Measurements from ENCODE around the gene ZNF77.

The ZNF77 gene

DNA sequence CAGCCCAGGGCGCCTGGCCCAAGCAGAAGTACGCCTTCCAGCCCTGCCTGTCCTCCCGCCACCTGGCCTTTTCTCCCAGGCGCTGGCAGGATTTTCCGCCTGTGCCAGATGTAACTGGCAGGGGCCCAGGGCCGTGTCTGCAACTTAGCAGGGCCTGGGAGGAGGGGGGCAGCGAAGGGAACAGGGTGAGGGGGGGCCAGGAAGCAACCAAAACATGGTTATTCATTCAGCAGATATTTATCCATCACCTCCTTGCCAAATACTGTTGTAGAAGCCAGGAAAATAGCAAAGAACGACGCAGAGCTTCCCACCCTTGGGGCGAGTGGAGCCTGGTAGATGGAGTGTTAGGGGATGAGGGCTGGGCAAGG is 38.2 kb upstream of the ZNF77 start:
- 21% methylated on average over 10 of the region's 10 CpGs for WGBS
- Histone ChIP-seq H3K4me3 (ENCODE audit: low read length) (no peak overlapping the region), H3K27me3 (ENCODE audit: insufficient read depth, low read length) (peaks cover 72% of the 10 kb centered on the region), H3K27ac (ENCODE audit: low read depth, low read length) (no peak overlapping the region), H3K9ac (ENCODE audit: low read depth, low read length) (no peak overlapping the region), H3K36me3 (ENCODE audit: insufficient read depth, low read length) (no peaks in the 10 kb centered on the region), H3K4me1 (ENCODE audit: insufficient read depth, low read length) (peaks cover 25% of the 10 kb centered on the region), H3K9me3 (ENCODE audit: insufficient read depth, low read depth, low read length) (no peaks in the 10 kb centered on the region)

- Histone ChIP-seq H3K4me3 (ENCODE audit: low read length) (no peak overlapping the region), H3K27me3 (ENCODE audit: insufficient read depth, low read length) (peaks cover 73% of the 10 kb centered on the region), H3K4me1 (ENCODE audit: insufficient read depth, low read length) (peaks cover 21% of the 10 kb centered on the region), H3K36me3 (ENCODE audit: insufficient read depth, low read length) (no peaks in the 10 kb centered on the region), H3K9me3 (ENCODE audit: insufficient read depth, low read depth, low read length) (no peaks in the 10 kb centered on the region), H3K27ac (ENCODE audit: low read depth, low read length) (no peak overlapping the region), H3K9ac (ENCODE audit: low read depth, low read length) (no peak overlapping the region)
- 38% methylated on average over 8 of the region's 8 CpGs for WGBS
Measured at GRCh38 chr19:2982561-2982960, 37.8 kb upstream of the ZNF77 start.

GRCh38 chr19:2981898-2982297 is 37.1 kb upstream of the ZNF77 start:
- Histone ChIP-seq H3K4me1 (ENCODE audit: insufficient read depth, low read length) (peaks cover 16% of the 10 kb centered on the region), H3K9me3 (ENCODE audit: insufficient read depth, low read depth, low read length) (no peaks in the 10 kb centered on the region), H3K27ac (ENCODE audit: low read depth, low read length) (no peak overlapping the region)

DNA sequence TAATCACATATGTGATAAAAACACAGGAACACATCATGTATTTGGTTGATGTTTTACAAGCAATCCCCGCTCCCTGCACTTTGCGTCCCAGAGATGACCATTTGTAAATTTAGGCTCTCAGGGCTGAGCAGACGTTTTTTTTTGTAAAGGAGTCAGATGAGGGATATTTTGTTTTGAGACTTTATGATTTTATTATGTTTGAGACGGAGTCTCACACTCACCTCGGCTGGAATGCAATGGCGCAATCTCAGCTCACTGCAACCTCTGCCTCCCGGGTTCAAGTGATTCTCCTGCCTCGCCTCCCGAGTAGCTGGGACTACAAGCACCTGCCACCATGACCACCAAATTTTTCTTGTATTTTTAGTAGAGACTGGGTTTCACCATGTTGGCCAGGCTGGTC is 34.0 kb upstream of the ZNF77 start:
- Histone ChIP-seq H3K4me1 (ENCODE audit: insufficient read depth, low read length) (peaks cover 19% of the 10 kb centered on the region), H3K36me3 (ENCODE audit: insufficient read depth, low read length) (no peaks in the 10 kb centered on the region), H3K4me3 (ENCODE audit: low read length) (no peak overlapping the region), H3K9ac (ENCODE audit: low read depth, low read length) (no peak overlapping the region), H3K9me3 (ENCODE audit: insufficient read depth, low read depth, low read length) (no peaks in the 10 kb centered on the region), H3K27ac (ENCODE audit: low read depth, low read length) (no peak overlapping the region), H3K27me3 (ENCODE audit: insufficient read depth, low read length) (peaks cover 77% of the 10 kb centered on the region)
- WGBS: 85% methylated on average over 9 of the region's 9 CpGs

More at GRCh38 chr19:2981898-2982297, 37.1 kb upstream of the ZNF77 start:
- Histone ChIP-seq H3K27me3 (ENCODE audit: insufficient read depth, low read length) (peaks cover 72% of the 10 kb centered on the region), H3K4me3 (ENCODE audit: low read length) (no peak overlapping the region), H3K9ac (ENCODE audit: low read depth, low read length) (no peak overlapping the region), H3K36me3 (ENCODE audit: insufficient read depth, low read length) (no peaks in the 10 kb centered on the region)
- 77% methylated on average over 5 of the region's 5 CpGs for WGBS

DNA sequence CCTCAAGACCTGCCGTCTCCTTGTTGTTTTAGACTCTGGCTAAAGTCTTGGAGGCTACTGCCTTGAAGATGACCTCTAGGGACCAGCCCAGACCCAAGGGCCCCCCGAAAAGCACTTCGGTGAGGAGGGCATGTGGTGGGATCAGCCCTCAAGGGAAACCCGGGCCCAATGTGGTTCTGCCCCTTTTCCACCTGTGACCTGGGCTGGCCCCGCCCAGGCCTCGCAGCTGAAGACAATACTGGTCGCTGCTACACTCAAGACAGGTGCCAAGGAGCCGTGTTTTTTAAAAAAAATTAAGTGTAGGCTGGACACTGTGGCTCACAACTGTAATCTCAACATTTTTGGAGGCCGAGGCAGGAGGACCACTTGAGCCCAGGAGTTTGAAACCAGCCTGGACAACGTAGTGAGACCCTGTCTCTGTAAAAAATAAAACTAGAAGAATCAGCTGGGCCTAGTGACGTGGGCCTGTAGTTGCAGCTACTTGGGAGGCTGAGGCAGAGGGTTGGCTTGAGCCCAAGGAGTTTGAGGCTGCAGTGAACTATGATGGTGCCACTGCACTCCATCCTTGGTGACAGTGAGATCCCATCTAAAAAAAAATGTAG is 33.5 kb upstream of the ZNF77 start:
- peak overlapping the region; percentile 39; the same call in 1 of the 2 replicates for H3K4me3 ChIP-seq (ENCODE audit: low read length)
- H3K9ac ChIP-seq (ENCODE audit: low read depth, low read length): no peak overlapping the region
- H3K9me3 ChIP-seq (ENCODE audit: insufficient read depth, low read depth, low read length): no peaks in the 10 kb centered on the region
- H3K36me3 ChIP-seq (ENCODE audit: insufficient read depth, low read length): no peaks in the 10 kb centered on the region
- H3K27ac ChIP-seq (ENCODE audit: low read depth, low read length): no peak overlapping the region
- H3K27me3 ChIP-seq (ENCODE audit: insufficient read depth, low read length): peaks cover 71% of the 10 kb centered on the region
- H3K4me1 ChIP-seq (ENCODE audit: insufficient read depth, low read length): peaks cover 17% of the 10 kb centered on the region
- WGBS: 61% methylated on average over 11 of the region's 11 CpGs

GRCh38 chr19:2977746-2978138 is 33.0 kb upstream of the ZNF77 start:
- H3K27me3 ChIP-seq (ENCODE audit: insufficient read depth, low read length): peaks cover 66% of the 10 kb centered on the region
- no peak overlapping the region; the same call in 1 of the 2 replicates for H3K27ac ChIP-seq (ENCODE audit: low read depth, low read length)
- peak overlapping the region; percentile 39 for H3K4me3 ChIP-seq (ENCODE audit: low read length)
- no peak overlapping the region for H3K9ac ChIP-seq (ENCODE audit: low read depth, low read length)
- 13% methylated on average over 9 of the region's 10 CpGs for WGBS
- peaks cover 12% of the 10 kb centered on the region for H3K4me1 ChIP-seq (ENCODE audit: insufficient read depth, low read length)
- H3K36me3 ChIP-seq (ENCODE audit: insufficient read depth, low read length): no peaks in the 10 kb centered on the region
- no peaks in the 10 kb centered on the region for H3K9me3 ChIP-seq (ENCODE audit: insufficient read depth, low read depth, low read length)

DNA sequence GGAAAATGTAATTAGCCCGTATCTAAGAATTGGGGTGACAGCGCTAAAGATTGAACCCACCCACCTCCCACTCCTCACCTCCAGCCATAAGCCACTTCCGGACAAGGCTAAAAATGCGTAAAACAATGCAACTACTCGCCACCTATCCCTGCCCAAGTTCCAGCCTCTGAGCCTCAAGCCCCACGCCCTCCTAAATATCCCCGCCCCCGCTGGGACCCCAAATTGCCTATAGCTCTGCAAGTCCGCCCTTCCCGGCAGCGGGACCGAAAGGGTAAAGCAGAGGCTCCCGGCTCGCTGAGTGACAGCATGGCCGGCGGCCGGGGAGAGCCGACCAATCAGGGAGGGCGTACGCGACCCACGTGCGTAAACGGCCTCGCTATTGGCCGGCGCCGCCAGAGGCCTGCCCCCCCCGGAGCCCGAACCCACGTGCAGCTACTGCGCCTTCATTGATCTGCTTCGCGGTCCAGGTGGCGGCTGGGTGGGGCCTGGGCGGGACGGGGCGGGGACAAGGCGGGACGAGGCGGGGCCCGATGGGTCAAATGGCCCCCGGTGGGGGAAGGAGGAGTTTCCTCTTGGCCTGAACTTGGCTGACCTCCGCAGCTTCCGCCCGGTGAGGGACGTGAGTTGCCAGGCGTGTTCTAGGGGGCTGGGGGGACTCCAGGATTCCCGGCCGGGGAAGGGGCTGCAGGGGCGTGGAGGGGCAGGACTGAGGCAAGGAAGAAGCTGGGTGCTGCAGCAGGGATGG is 32.4 kb upstream of the ZNF77 start, which contains the start of gene TLE6:
TLE6 (plus strand) TSS at position 564 of the 745 bp plus-strand sequence. CDS start 670 bp downstream, outside the sequence.
- no peak within 1 kb of the TSS for H3K9ac ChIP-seq (ENCODE audit: low read depth, low read length)
- peaks cover 8% of the 10 kb centered on the region; the same call in 1 of the 2 replicates for H3K4me1 ChIP-seq (ENCODE audit: insufficient read depth, low read length)
- no peaks in the 10 kb centered on the region for H3K36me3 ChIP-seq (ENCODE audit: insufficient read depth, low read length)
- H3K9me3 ChIP-seq (ENCODE audit: insufficient read depth, low read depth, low read length): no peaks in the 10 kb centered on the region
- peaks cover 61% of the 10 kb centered on the region for H3K27me3 ChIP-seq (ENCODE audit: insufficient read depth, low read length)
- under 1% methylated on average over 51 of the region's 51 CpGs for WGBS
- H3K27ac ChIP-seq (ENCODE audit: low read depth, low read length): no peak within 1 kb of the TSS; the same call in 1 of the 2 replicates
- peak within 1 kb of the TSS; percentile 65 for H3K4me3 ChIP-seq (ENCODE audit: low read length)

DNA sequence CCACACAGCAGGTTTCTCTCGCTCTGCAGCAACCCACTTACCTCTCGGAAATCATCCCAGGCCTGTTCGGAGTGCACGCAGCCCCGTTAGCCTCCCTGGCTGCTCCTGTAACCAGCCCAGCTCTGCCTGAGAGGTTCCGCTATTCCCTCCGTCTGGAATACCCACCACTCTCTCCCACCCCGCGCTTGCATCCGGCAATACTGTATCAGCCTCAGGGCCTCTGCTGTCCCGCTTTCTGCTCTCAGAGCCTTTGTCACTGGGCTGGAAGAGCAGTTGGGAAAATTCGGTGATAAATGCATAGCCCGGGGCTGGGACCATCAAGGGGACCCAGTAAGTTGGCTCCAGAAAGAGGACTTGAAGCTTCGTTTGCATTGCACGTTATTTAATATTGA is 31.8 kb upstream of the ZNF77 start:
- Histone ChIP-seq H3K27me3 (ENCODE audit: insufficient read depth, low read length) (peaks cover 58% of the 10 kb centered on the region), H3K4me3 (ENCODE audit: low read length) (peak overlapping the region; percentile 65), H3K4me1 (ENCODE audit: insufficient read depth, low read length) (peaks cover 8% of the 10 kb centered on the region; the same call in 1 of the 2 replicates), H3K9me3 (ENCODE audit: insufficient read depth, low read depth, low read length) (no peaks in the 10 kb centered on the region), H3K36me3 (ENCODE audit: insufficient read depth, low read length) (no peaks in the 10 kb centered on the region), H3K27ac (ENCODE audit: low read depth, low read length) (no peak overlapping the region), H3K9ac (ENCODE audit: low read depth, low read length) (no peak overlapping the region)
- whole genome bisulfite sequencing: 7% methylated on average over 15 of the region's 15 CpGs

- no peaks in the 10 kb centered on the region for H3K9me3 ChIP-seq (ENCODE audit: insufficient read depth, low read depth, low read length)
- no peak overlapping the region for H3K9ac ChIP-seq (ENCODE audit: low read depth, low read length)
- H3K4me1 ChIP-seq (ENCODE audit: insufficient read depth, low read length): peaks cover 8% of the 10 kb centered on the region; the same call in 1 of the 2 replicates
- no peak overlapping the region for H3K27ac ChIP-seq (ENCODE audit: low read depth, low read length)
- 56% methylated on average over 13 of the region's 14 CpGs for WGBS
- H3K36me3 ChIP-seq (ENCODE audit: insufficient read depth, low read length): no peaks in the 10 kb centered on the region
- H3K27me3 ChIP-seq (ENCODE audit: insufficient read depth, low read length): peaks cover 45% of the 10 kb centered on the region
- no peak overlapping the region for H3K4me3 ChIP-seq (ENCODE audit: low read length)
Measured at GRCh38 chr19:2974342-2975041, 29.7 kb upstream of the ZNF77 start.

- Histone ChIP-seq H3K9me3 (ENCODE audit: insufficient read depth, low read depth, low read length) (no peaks in the 10 kb centered on the region), H3K27ac (ENCODE audit: low read depth, low read length) (no peak overlapping the region), H3K27me3 (ENCODE audit: insufficient read depth, low read length) (peaks cover 38% of the 10 kb centered on the region), H3K4me3 (ENCODE audit: low read length) (no peak overlapping the region), H3K36me3 (ENCODE audit: insufficient read depth, low read length) (no peaks in the 10 kb centered on the region), H3K4me1 (ENCODE audit: insufficient read depth, low read length) (peaks cover 8% of the 10 kb centered on the region; the same call in 1 of the 2 replicates), H3K9ac (ENCODE audit: low read depth, low read length) (no peak overlapping the region)
- WGBS: 88% methylated on average over 7 of the region's 8 CpGs
Measured at GRCh38 chr19:2973229-2973628, 28.5 kb upstream of the ZNF77 start.

DNA sequence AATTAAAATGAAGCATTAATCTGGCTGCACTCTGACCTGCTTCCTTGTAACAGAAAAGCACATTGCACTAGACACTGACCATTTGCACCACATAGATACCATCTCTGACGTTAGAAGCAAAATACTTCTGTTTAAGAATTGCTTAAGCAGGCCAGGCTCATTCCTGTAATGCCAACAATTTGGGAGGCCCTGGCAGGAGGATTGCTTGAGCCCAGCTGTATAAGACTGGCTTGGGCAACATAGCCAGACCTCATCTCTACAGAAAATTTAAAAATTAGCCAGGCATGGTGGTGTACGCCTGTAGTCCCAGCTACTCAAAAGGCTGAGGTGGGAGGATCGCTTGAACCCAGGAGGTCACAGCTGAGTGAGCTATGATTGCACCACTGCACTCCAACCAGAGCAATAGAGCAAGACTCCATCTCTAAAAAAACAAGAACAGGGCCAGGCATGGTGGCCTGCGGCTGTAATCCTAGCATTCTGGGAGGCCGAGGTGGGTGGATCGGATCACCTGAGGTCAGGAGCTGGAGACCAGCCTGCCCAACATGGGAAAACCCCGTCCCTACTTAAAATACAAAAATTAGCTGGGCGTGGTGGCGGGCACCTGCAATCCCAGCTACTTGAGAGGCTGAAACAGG is 25.5 kb upstream of the ZNF77 start:
- Histone ChIP-seq H3K27me3 (ENCODE audit: insufficient read depth, low read length) (peaks cover 14% of the 10 kb centered on the region), H3K27ac (ENCODE audit: low read depth, low read length) (no peak overlapping the region), H3K9me3 (ENCODE audit: insufficient read depth, low read depth, low read length) (no peaks in the 10 kb centered on the region), H3K4me3 (ENCODE audit: low read length) (no peak overlapping the region), H3K4me1 (ENCODE audit: insufficient read depth, low read length) (no peaks in the 10 kb centered on the region), H3K9ac (ENCODE audit: low read depth, low read length) (no peak overlapping the region), H3K36me3 (ENCODE audit: insufficient read depth, low read length) (no peaks in the 10 kb centered on the region)
- WGBS: 89% methylated on average over 9 of the region's 9 CpGs

All from HUES64 (cell line).